Measurements from ENCODE around the gene SNRK. TPM values are rescaled to one million over a fixed set of nuclear protein-coding genes. Genes with fewer than 3 reads are reported as not detected.

SNRK gene
- total and polyA plus RNA-seq, 2 experiments from 2014 or later: 5.5 to 18.8 TPM

- TF ChIP-seq ZNF462 (CRISPR knock-in tag; IDR thresholded peaks at IDR 0.05) (no peak), CTCF (conservative IDR thresholded peaks at IDR 0.05; ENCODE audit: low read depth in 2 of 2) (no peak), REST (IDR thresholded peaks at IDR 0.05; ENCODE audit: unreplicated experiment) (no peak)
Observed at GRCh38 chr3:43340403-43340802, 54.1 kb downstream of the SNRK start (continued).

Measured in GM23338 (cell line).